Astrocyte of the spinal cord (primary cell): Measurements from ENCODE around the gene CEACAM8.

Experiments used
- DNase-seq: peaks from one replicate; pipeline ENCODE4 v3.0.0; 2011; ENCODE audit warnings: low read depth, low spot score
- H3K4me3 ChIP-seq: 2 replicates; pipeline ENCODE4 v1.5.1; 2011; ENCODE audit warnings: low read depth, mild to moderate bottlenecking, low read length, moderate library complexity
- in situ Hi-C: cut with HindIII; loops from 2 replicates; pipeline ENCODE4 v1.10.0; 2017; ENCODE audit warnings: low sequenced_read_pairs
- TF ChIP-seq, protein P1 (sequence below): IDR thresholded peaks from 2 replicates; pipeline ENCODE4 v1.5.1; 2012; ENCODE audit warnings: low read depth, mild to moderate bottlenecking, low read length, inconsistent platforms

CEACAM8 gene

DNA sequence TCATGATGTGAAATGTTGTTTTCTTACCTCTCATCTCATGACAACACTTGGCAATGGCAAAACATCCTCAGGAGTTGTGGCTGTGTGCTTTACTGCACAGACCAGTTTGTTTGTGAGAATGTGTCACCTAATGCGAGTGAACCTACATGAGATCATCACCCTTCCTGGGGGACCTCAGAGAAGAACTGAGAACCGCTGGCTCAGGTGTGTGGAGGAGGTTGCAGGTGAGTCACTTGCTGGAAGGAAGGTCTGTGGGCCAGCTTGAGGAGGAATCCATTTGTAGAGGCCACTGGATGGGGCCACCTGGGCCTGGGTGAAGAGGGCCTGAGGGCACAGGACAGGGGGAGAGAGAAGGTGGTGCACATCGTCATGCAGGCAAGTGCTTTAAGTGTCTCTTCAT is 63.4 kb downstream of the CEACAM8 start:
- TF ChIP-seq, protein P1, sequence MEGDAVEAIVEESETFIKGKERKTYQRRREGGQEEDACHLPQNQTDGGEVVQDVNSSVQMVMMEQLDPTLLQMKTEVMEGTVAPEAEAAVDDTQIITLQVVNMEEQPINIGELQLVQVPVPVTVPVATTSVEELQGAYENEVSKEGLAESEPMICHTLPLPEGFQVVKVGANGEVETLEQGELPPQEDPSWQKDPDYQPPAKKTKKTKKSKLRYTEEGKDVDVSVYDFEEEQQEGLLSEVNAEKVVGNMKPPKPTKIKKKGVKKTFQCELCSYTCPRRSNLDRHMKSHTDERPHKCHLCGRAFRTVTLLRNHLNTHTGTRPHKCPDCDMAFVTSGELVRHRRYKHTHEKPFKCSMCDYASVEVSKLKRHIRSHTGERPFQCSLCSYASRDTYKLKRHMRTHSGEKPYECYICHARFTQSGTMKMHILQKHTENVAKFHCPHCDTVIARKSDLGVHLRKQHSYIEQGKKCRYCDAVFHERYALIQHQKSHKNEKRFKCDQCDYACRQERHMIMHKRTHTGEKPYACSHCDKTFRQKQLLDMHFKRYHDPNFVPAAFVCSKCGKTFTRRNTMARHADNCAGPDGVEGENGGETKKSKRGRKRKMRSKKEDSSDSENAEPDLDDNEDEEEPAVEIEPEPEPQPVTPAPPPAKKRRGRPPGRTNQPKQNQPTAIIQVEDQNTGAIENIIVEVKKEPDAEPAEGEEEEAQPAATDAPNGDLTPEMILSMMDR = no peak
- H3K4me3 ChIP-seq = no peak overlapping the region
- no peak for DNase-seq
- in situ Hi-C loops = no loop called here
